T-helper 2 cell treated with Interferon-gamma antibody and Interleukin-4, amounts not matched to agents 100 ng/mL and 5 ng/mL, for 36 hours (primary cell): ENCODE results near the gene BMP3. TPM values are rescaled to one million over a fixed set of nuclear protein-coding genes. Genes with fewer than 3 reads are reported as not detected.

Experiments
- intact Hi-C: fragments of 100-400 bp; cut with micrococcal nuclease; formaldehyde crosslinking; loops from one replicate; pipeline ENCODE4 v1.15.1; 2023
- total RNA-seq: library from RNA; stranded (reverse); gene quantifications from 2 replicates; pipeline ENCODE4 v1.2.3, GENCODE V29; 2022

The BMP3 gene
- total RNA-seq, 1 donor from 2014 or later: not detected

- intact Hi-C loops: no loop called here
These were observed 71.6 kb downstream of the BMP3 start for GRCh38 chr4:81102107-81102506.

DNA sequence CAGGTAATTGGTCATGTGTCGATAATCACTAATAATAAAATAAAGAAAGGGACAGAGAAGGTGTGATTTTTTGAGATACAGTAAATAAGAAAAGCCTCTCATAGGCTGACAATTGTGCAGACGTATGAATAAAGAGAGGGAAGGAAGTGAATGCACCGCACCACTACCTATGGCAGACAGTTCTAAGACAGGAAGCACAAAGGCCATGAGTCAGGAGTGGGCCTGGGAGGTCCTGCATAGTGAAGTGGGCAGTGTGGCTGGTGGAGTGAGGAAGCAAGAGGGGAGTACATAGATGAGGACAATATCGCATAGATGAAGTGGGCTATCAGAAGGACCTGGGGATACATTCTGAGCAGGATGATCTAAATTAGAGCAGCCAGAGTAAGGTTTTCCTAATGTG is 75.6 kb downstream of the BMP3 start:
- intact Hi-C loops: no loop called here

Other genes with a start within 250 kb of the BMP3 start
- 0.82 and 0.98 TPM in 2 replicates for gene PRKG2, start 184.5 kb downstream of the BMP3 start, total RNA-seq